KBM-7 (cell line): Measurements from ENCODE around the gene ADAMTS1.

ENCODE experiments used
- DNase-seq: peaks from one replicate; pipeline ENCODE4 v3.0.0-alpha.2; 2015
- in situ Hi-C: fragments of 300-500 bp; cut with MboI; formaldehyde crosslinking; loops from 2 replicates; pipeline ENCODE4 v1.14.3; 2020; ENCODE audit warnings: low sequenced_read_pairs, low pct_unique_long_range_greater_than_20kb, mixed read lengths

The ADAMTS1 gene

GRCh38 chr21:26846036-26846931 is 1.1 kb upstream of the ADAMTS1 start:
- DNase-seq, result peak; percentile 44
- in situ Hi-C loops, result loop anchor here (25.0 kb wide), 1 partner anchor 866 kb away; no protein-coding TSS in a partner anchor

GRCh38 chr21:26845759-26846035 is 488 bp upstream of the ADAMTS1 start:
- no peak for DNase-seq
- in situ Hi-C loops, result loop anchor here (25.0 kb wide), 1 partner anchor 867 kb away; no protein-coding TSS in a partner anchor

- in situ Hi-C loops, result loop anchor here (25.0 kb wide), 1 partner anchor 868 kb away; no protein-coding TSS in a partner anchor
- DNase-seq, result peak; percentile 50
Measured at GRCh38 chr21:26844258-26845065, 747 bp downstream of the ADAMTS1 start.

- in situ Hi-C loops, result loop anchor here (25.0 kb wide), 1 partner anchor 868 kb away; no protein-coding TSS in a partner anchor
- peak; percentile 46 for DNase-seq
Measured at GRCh38 chr21:26843933-26844257, 1.3 kb downstream of the ADAMTS1 start.

GRCh38 chr21:26842974-26843932 is 2.0 kb downstream of the ADAMTS1 start:
- in situ Hi-C loops, result loop anchor here (25.0 kb wide), 1 partner anchor 869 kb away; no protein-coding TSS in a partner anchor
- peak; percentile 64 for DNase-seq

- DNase-seq, result no peak
Measured at GRCh38 chr21:26842300-26842699, 2.9 kb downstream of the ADAMTS1 start.

GRCh38 chr21:26840912-26841311 is 4.3 kb downstream of the ADAMTS1 start:
- in situ Hi-C loops, result loop anchor here (25.0 kb wide), 1 partner anchor 871 kb away; no protein-coding TSS in a partner anchor
- no peak for DNase-seq

More at GRCh38 chr21:26842300-26842699, 2.9 kb downstream of the ADAMTS1 start:
- in situ Hi-C loops, result loop anchor here (25.0 kb wide), 1 partner anchor 870 kb away; no protein-coding TSS in a partner anchor

GRCh38 chr21:26840201-26840600 is 5.0 kb downstream of the ADAMTS1 start:
- DNase-seq, result no peak
- in situ Hi-C loops, result loop anchor here (25.0 kb wide), 1 partner anchor 872 kb away; no protein-coding TSS in a partner anchor

GRCh38 chr21:26837539-26837938 is 7.7 kb downstream of the ADAMTS1 start:
- in situ Hi-C loops, result loop anchor here (25.0 kb wide), 1 partner anchor 875 kb away; no protein-coding TSS in a partner anchor

GRCh38 chr21:26836528-26836927 is 8.7 kb downstream of the ADAMTS1 start:
- DNase-seq, result no peak
- in situ Hi-C loops, result loop anchor here (25.0 kb wide), 1 partner anchor 876 kb away; no protein-coding TSS in a partner anchor

More at GRCh38 chr21:26837539-26837938, 7.7 kb downstream of the ADAMTS1 start:
- no peak for DNase-seq

GRCh38 chr21:26835714-26836265 is 9.4 kb downstream of the ADAMTS1 start:
- DNase-seq, result no peak
- in situ Hi-C loops, result loop anchor here (25.0 kb wide), 1 partner anchor 877 kb away; no protein-coding TSS in a partner anchor

- peak; percentile 12 for DNase-seq
- in situ Hi-C loops, result loop anchor here (25.0 kb wide), 1 partner anchor 877 kb away; no protein-coding TSS in a partner anchor
Measured at GRCh38 chr21:26835027-26835713, 10.0 kb downstream of the ADAMTS1 start.

- no peak for DNase-seq
- in situ Hi-C loops, result loop anchor here (25.0 kb wide), 1 partner anchor 878 kb away; no protein-coding TSS in a partner anchor
Measured at GRCh38 chr21:26834181-26834905, 10.9 kb downstream of the ADAMTS1 start.

- DNase-seq, result no peak
- in situ Hi-C loops, result loop anchor here (25.0 kb wide), 1 partner anchor 879 kb away; no protein-coding TSS in a partner anchor
Measured at GRCh38 chr21:26833460-26833939, 11.7 kb downstream of the ADAMTS1 start.

- in situ Hi-C loops, result loop anchor here (25.0 kb wide), 1 partner anchor 879 kb away; no protein-coding TSS in a partner anchor
- no peak for DNase-seq
Measured at GRCh38 chr21:26833011-26833410, 12.2 kb downstream of the ADAMTS1 start.

- in situ Hi-C loops, result loop anchor here (25.0 kb wide), 1 partner anchor 880 kb away; no protein-coding TSS in a partner anchor
- DNase-seq, result peak; percentile 7
Measured at GRCh38 chr21:26832546-26832945, 12.7 kb downstream of the ADAMTS1 start.
